AG04450 (cell line): ENCODE results near the gene HUNK. TPM values are rescaled to one million over a fixed set of nuclear protein-coding genes. Genes with fewer than 3 reads are reported as not detected.

ENCODE experiments used
- CTCF ChIA-PET: fragments of 300-600, 350-600 bp; formaldehyde crosslinking; extraction: SDS; loops from one replicate; lab custom pipeline; 2022; ENCODE audit warnings: antibody characterized with exemption, inconsistent platforms; lab: Charles Lee
- POLR2A ChIA-PET: fragments of 350-600 bp; formaldehyde crosslinking; extraction: SDS; loops from one replicate; lab custom pipeline; 2021; ENCODE audit warnings: antibody characterized with exemption, inconsistent platforms; lab: Yijun Ruan, JAX
- DNase-seq: peaks from one replicate; pipeline ENCODE4 v3.0.0-alpha.2; 2011; ENCODE audit warnings: low read depth, low spot score
- H3K27ac ChIP-seq: one replicate; pipeline ENCODE4 v1.5.1; 2012; ENCODE audit warnings: low read depth, low read length, control low read depth
- H3K27me3 ChIP-seq: one replicate; pipeline ENCODE4 v1.6.0; 2012; ENCODE audit warnings: low read length; ENCODE audit not compliant: control insufficient read depth, insufficient read depth
- H3K4me3 ChIP-seq: 2 replicates; pipeline ENCODE4 v1.5.1; 2011; ENCODE audit warnings: mild to moderate bottlenecking, low read depth, low read length, control low read depth
- H3K9me3 ChIP-seq: 2 replicates; pipeline ENCODE4 v1.5.1; 2012; ENCODE audit warnings: low read length; ENCODE audit not compliant: control insufficient read depth, insufficient read depth
- CTCF ChIP-seq: IDR thresholded peaks from 2 replicates; pipeline ENCODE4 v1.5.1; 2011; ENCODE audit warnings: low read depth, low read length, control low read depth, inconsistent platforms
- polyA plus RNA-seq: library from polyadenylated mRNA; depleted of rRNA; stranded (reverse); fragments of >200 nt; gene quantifications from 2 replicates; pipeline ENCODE4 v1.2.3, GENCODE V29; 2011

HUNK gene
- polyA plus RNA-seq, 1 experiment = 0.48 TPM

GRCh38 chr21:31911138-31911907 lies 38.5 kb downstream of the HUNK start:
- CTCF ChIA-PET = no interaction called here
- Histone ChIP-seq H3K27ac (no peak overlapping the region), H3K4me3 (no peak overlapping the region), H3K9me3 (peaks cover 23% of the 10 kb centered on the region), H3K27me3 (no peaks in the 10 kb centered on the region)
- POLR2A ChIA-PET = no interaction called here
- DNase-seq = no peak
- TF ChIP-seq CTCF = no peak

GRCh38 chr21:31912501-31912900 lies 39.7 kb downstream of the HUNK start:
- no peak for TF ChIP-seq CTCF
- Histone ChIP-seq H3K4me3 (no peak overlapping the region), H3K9me3 (peaks cover 23% of the 10 kb centered on the region), H3K27me3 (no peaks in the 10 kb centered on the region), H3K27ac (no peak overlapping the region)
- POLR2A ChIA-PET = no interaction called here
- CTCF ChIA-PET = no interaction called here
- DNase-seq = no peak

- H3K27me3 ChIP-seq = no peaks in the 10 kb centered on the region
- no peak for TF ChIP-seq CTCF
- ChIA-PET CTCF (no interaction called here), POLR2A (no interaction called here)
- DNase-seq = no peak
- no peak overlapping the region for H3K4me3 ChIP-seq
- no peak overlapping the region for H3K27ac ChIP-seq
- peaks cover 23% of the 10 kb centered on the region for H3K9me3 ChIP-seq
Measured at GRCh38 chr21:31913182-31913608, 40.4 kb downstream of the HUNK start.

- Histone ChIP-seq H3K9me3 (peaks cover 26% of the 10 kb centered on the region), H3K27me3 (no peaks in the 10 kb centered on the region), H3K4me3 (no peak overlapping the region), H3K27ac (no peak overlapping the region)
- ChIA-PET POLR2A (no interaction called here), CTCF (no interaction called here)
- no peak for DNase-seq
- TF ChIP-seq CTCF = no peak
Measured at GRCh38 chr21:31914472-31914871, 41.7 kb downstream of the HUNK start.

GRCh38 chr21:31915566-31915965 lies 42.7 kb downstream of the HUNK start:
- no peak for TF ChIP-seq CTCF
- ChIA-PET POLR2A (no interaction called here), CTCF (no interaction called here)
- H3K9me3 ChIP-seq = peaks cover 26% of the 10 kb centered on the region
- H3K27me3 ChIP-seq = no peaks in the 10 kb centered on the region
- DNase-seq = no peak
- no peak overlapping the region for H3K4me3 ChIP-seq
- H3K27ac ChIP-seq = no peak overlapping the region
